Hepatocyte (in vitro differentiated cells): ENCODE data around the gene UPK2.

ENCODE experiments used
- EZH2 ChIP-seq: fragments of 200-600 bp; sonication (generic); IDR thresholded peaks from 2 replicates; pipeline ENCODE4 v1.6.1; 2016; ENCODE audit warnings: antibody characterized with exemption, mild to moderate bottlenecking, borderline replicate concordance
- EZH2phosphoT487 ChIP-seq: fragments of 200-600 bp; sonication (generic); IDR thresholded peaks from one replicate; pipeline ENCODE4 v1.6.1; 2018; ENCODE audit warnings: antibody characterized with exemption, mild to moderate bottlenecking, low read depth, moderate library complexity; ENCODE audit not compliant: unreplicated experiment, severe bottlenecking
- TF ChIP-seq, protein P1 (sequence below): fragments of 200-600 bp; sonication (generic); IDR thresholded peaks from 2 replicates; pipeline ENCODE4 v1.5.1; 2016; ENCODE audit warnings: antibody characterized with exemption, mild to moderate bottlenecking; ENCODE audit not compliant: poor library complexity

DNA sequence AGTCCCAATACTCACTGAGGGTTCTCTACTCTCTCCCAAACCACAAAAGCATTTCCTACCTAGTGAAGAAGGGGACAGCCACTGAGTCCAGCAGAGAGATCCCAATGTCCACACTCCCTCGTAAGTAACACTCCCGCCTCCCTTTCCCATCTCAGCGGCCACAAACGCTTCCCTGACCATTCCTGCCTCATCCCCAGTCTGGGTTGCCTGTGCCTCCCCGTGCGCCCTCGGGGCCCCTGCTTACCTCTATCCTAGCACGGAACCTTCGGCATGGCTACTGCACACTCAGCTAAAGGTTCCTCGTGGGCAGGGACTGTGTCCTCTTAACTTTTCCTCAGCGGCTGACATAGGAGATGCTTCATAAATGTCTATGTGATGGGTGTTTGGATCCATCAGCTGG, 1.5 kb downstream of the UPK2 start:
- TF ChIP-seq, protein P1, sequence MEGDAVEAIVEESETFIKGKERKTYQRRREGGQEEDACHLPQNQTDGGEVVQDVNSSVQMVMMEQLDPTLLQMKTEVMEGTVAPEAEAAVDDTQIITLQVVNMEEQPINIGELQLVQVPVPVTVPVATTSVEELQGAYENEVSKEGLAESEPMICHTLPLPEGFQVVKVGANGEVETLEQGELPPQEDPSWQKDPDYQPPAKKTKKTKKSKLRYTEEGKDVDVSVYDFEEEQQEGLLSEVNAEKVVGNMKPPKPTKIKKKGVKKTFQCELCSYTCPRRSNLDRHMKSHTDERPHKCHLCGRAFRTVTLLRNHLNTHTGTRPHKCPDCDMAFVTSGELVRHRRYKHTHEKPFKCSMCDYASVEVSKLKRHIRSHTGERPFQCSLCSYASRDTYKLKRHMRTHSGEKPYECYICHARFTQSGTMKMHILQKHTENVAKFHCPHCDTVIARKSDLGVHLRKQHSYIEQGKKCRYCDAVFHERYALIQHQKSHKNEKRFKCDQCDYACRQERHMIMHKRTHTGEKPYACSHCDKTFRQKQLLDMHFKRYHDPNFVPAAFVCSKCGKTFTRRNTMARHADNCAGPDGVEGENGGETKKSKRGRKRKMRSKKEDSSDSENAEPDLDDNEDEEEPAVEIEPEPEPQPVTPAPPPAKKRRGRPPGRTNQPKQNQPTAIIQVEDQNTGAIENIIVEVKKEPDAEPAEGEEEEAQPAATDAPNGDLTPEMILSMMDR: no peak
- TF ChIP-seq EZH2 (no peak), EZH2phosphoT487 (no peak)
